Ishikawa (cell line): Measurements from ENCODE around the gene RGS8.

Experiments used
- CEBPB ChIP-seq: IDR thresholded peaks from 2 replicates; pipeline ENCODE4 v1.6.1; 2012
- CREB1 ChIP-seq: IDR thresholded peaks from 2 replicates; pipeline ENCODE4 v1.6.1; 2012; ENCODE audit warnings: low read depth
- EGR1 ChIP-seq: IDR thresholded peaks from 2 replicates; pipeline ENCODE4 v1.6.1; 2012
- EP300 ChIP-seq: IDR thresholded peaks from 2 replicates; pipeline ENCODE4 v1.6.1; 2012; ENCODE audit warnings: borderline replicate concordance
- MAX ChIP-seq: IDR thresholded peaks from 2 replicates; pipeline ENCODE4 v1.6.1; 2012
- TAF1 ChIP-seq: IDR thresholded peaks from 2 replicates; pipeline ENCODE4 v1.6.1; 2012; ENCODE audit warnings: low read depth, mild to moderate bottlenecking
- TCF12 ChIP-seq: IDR thresholded peaks from 2 replicates; pipeline ENCODE4 v1.6.1; 2012; ENCODE audit warnings: low read depth
- TEAD4 ChIP-seq: IDR thresholded peaks from 2 replicates; pipeline ENCODE4 v1.6.1; 2012
- USF1 ChIP-seq: IDR thresholded peaks from 2 replicates; pipeline ENCODE4 v1.6.1; 2012
- YY1 ChIP-seq: IDR thresholded peaks from 2 replicates; pipeline ENCODE4 v1.6.1; 2012; ENCODE audit warnings: low read depth
- ZBTB7A ChIP-seq: IDR thresholded peaks from 2 replicates; pipeline ENCODE4 v1.6.1; 2012; ENCODE audit warnings: low read depth

GRCh38 chr1:182682406-182682805, 2.0 kb downstream of the RGS8 start:
- no peak for TF ChIP-seq CREB1
- TF ChIP-seq TCF12: no peak
- TF ChIP-seq MAX: no peak
- TF ChIP-seq YY1: no peak
- TF ChIP-seq EGR1: no peak
- TF ChIP-seq TEAD4: no peak
- TF ChIP-seq TAF1: no peak
- TF ChIP-seq CEBPB: no peak
- TF ChIP-seq EP300: no peak
- no peak for TF ChIP-seq USF1
- no peak for TF ChIP-seq ZBTB7A
